ENCODE results near the gene SLC25A11. TPM values are rescaled to one million over a fixed set of nuclear protein-coding genes. Genes with fewer than 3 reads are reported as not detected.
A peak's percentile ranks its signal among the peaks of the same experiment; 100 is the strongest.
"Not testable (repeated sequence)": the region's sequence is repeated elsewhere in the genome, so short reads cannot be mapped to it uniquely, and the experiment has no call there.

SLC25A11 gene
- total and polyA plus RNA-seq, 8 donors: 38.4 to 70.5 (median 47.6) TPM

DNA sequence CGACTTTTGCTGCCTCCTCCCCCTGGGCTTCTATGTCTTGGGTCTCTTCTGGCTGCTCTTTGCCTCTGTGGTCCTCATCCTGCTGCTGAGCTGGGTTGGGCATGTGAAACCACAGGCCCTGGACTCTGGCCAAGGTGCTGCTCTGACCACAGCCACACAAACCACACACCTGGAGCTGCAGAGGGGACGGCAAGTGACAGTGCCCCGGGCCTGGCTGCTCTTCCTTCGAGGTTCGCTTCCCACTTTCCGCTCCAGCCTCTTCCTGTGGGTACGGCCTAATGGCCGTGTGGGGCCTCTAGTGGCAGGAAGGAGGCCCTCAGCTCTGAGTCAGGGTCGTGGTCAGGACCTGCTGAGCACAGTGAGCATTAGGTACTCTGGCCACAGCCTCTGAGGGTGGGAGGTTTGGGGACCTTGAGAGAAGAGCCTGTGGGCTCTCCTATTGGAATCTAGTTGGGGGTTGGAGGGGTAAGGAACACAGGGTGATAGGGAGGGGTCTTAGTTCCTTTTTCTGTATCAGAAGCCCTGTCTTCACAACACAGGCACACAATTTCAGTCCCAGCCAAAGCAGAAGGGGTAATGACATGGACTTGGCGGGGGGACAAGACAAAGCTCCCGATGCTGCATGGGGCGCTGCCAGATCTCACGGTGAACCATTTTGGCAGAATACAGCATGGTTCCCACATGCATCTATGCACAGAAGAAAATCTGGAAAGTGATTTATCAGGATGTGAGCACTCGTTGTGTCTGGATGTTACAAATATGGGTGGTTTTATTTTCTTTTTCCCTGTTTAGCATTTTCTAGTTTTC lies 5.5 kb downstream of the SLC25A11 start:
- Histone ChIP-seq H3K4me1 (peaks cover 17 to 23% of the 10 kb centered on the region in 2 donors), H3K4me3 (no peak overlapping the region), H3K36me3 (peaks cover 0 to 26% of the 10 kb centered on the region in 2 donors), H3K27ac (no peak overlapping the region), H3K9me3 (no peaks in the 10 kb centered on the region), H3K27me3 (no peaks in the 10 kb centered on the region)
- peak in 3 of 4 donors; percentile 15 to 78 (median 46) for DNase-seq
- peak; percentile 38 for ATAC-seq
- TF ChIP-seq, protein P1, sequence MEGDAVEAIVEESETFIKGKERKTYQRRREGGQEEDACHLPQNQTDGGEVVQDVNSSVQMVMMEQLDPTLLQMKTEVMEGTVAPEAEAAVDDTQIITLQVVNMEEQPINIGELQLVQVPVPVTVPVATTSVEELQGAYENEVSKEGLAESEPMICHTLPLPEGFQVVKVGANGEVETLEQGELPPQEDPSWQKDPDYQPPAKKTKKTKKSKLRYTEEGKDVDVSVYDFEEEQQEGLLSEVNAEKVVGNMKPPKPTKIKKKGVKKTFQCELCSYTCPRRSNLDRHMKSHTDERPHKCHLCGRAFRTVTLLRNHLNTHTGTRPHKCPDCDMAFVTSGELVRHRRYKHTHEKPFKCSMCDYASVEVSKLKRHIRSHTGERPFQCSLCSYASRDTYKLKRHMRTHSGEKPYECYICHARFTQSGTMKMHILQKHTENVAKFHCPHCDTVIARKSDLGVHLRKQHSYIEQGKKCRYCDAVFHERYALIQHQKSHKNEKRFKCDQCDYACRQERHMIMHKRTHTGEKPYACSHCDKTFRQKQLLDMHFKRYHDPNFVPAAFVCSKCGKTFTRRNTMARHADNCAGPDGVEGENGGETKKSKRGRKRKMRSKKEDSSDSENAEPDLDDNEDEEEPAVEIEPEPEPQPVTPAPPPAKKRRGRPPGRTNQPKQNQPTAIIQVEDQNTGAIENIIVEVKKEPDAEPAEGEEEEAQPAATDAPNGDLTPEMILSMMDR (IDR thresholded peaks at IDR 0.05): no peak
- intact Hi-C loops (cut with DNase I): no loop called here

DNA sequence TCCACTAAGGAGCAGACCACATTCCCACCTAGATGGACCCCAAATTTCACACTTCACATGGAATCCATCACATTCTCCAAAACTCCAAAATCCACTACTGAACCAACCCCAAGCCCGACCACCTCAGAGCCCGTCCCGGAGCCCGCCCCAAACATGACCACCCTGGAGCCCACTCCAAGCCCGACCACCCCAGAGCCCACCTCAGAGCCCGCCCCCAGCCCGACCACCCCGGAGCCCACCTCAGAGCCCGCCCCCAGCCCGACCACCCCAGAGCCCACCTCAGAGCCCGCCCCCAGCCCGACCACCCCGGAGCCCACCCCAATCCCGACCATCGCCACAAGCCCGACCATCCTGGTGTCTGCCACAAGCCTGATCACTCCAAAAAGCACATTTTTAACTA lies 6.2 kb downstream of the SLC25A11 start:
- no peak overlapping the region for H3K4me3 ChIP-seq

DNA sequence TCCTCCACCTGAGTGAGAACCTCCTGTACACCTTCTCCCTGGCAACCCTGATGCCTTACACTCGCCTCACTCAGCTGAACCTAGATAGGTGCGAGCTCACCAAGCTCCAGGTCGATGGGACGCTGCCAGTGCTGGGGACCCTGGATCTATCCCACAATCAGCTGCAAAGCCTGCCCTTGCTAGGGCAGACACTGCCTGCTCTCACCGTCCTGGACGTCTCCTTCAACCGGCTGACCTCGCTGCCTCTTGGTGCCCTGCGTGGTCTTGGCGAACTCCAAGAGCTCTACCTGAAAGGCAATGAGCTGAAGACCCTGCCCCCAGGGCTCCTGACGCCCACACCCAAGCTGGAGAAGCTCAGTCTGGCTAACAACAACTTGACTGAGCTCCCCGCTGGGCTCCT lies 7.1 kb downstream of the SLC25A11 start:
- TF ChIP-seq, protein P1 (IDR thresholded peaks at IDR 0.05): no peak
- Histone ChIP-seq H3K4me3 (no peak overlapping the region), H3K9me3 (no peaks in the 10 kb centered on the region), H3K4me1 (peaks cover 7 to 8% of the 10 kb centered on the region in 2 donors), H3K27me3 (no peaks in the 10 kb centered on the region), H3K27ac (no peak overlapping the region), H3K36me3 (peaks cover 0 to 19% of the 10 kb centered on the region in 2 donors)
- no peak for ATAC-seq
- DNase-seq: peak in 1 of 4 donors; percentile 62
- intact Hi-C loops (cut with DNase I): no loop called here

More for the DNA sequence above, 6.2 kb downstream of the SLC25A11 start:
- Histone ChIP-seq H3K9me3 (no peaks in the 10 kb centered on the region), H3K27me3 (no peaks in the 10 kb centered on the region), H3K4me1 (peaks cover 11 to 16% of the 10 kb centered on the region in 2 donors), H3K27ac (no peak overlapping the region), H3K36me3 (peaks cover 0 to 26% of the 10 kb centered on the region in 2 donors)
- intact Hi-C loops (cut with DNase I): no loop called here
- DNase-seq (peak in 1 of 4 donors; percentile 37), ATAC-seq (no peak)
- TF ChIP-seq, protein P1 (IDR thresholded peaks at IDR 0.05): no peak

DNA sequence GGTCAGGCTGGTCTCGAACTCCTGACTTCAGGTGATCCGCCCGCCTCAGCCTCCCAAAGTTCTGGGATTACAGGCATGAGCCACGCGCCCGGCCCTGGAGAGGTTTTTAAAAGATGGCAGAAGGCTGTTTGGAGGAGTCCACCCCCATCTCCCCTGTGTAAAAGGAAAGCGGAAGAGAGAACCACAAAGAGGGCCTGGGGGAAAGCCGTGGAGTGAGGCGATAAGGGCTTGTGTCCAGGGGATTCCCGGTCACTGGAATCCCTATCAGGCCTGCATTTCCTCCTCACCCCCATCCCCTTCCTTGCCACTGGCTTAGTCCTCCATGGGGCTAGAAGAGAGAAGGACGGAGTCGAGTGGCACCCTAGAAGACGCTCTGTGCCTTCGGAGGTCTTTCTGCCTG lies 7.9 kb downstream of the SLC25A11 start, which contains the start of gene GP1BA:
GP1BA (plus strand) TSS at position 315 of the 400 bp plus-strand sequence. CDS start 328 bp downstream, outside the sequence.
- Histone ChIP-seq H3K4me1 (peaks cover 7 to 8% of the 10 kb centered on the region in 2 donors), H3K27ac (no peak within 1 kb of the TSS), H3K36me3 (peaks cover 0 to 11% of the 10 kb centered on the region in 2 donors), H3K27me3 (no peaks in the 10 kb centered on the region), H3K4me3 (no peak within 1 kb of the TSS), H3K9me3 (no peaks in the 10 kb centered on the region)
- peak in 1 of 4 donors; percentile 37 for DNase-seq
- intact Hi-C loops (cut with DNase I): no loop called here
- TF ChIP-seq, protein P1 (IDR thresholded peaks at IDR 0.05): no peak
- ATAC-seq: no peak

DNA sequence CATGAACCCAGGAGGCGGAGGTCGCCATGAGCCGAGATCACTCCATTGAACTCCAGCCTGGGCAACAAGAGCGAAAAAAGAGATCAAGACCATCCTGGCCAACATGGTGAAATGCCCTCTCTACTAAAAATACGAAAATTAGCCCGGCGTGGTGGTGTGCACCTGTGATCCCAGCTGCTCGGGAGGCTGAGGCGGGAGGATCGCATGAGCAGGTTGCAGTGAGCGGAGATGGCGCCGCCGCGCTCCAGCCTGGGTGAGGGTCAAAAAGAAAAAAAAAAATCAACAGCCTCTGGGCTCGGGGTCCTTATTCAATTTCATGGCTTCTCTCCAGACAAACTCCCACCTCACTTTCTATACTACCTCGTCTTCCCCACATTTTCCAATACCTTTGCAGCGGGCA lies 11.0 kb downstream of the SLC25A11 start:
- TF ChIP-seq, protein P1 (IDR thresholded peaks at IDR 0.05): no peak
- intact Hi-C loops (cut with DNase I): no loop called here
- H3K36me3 ChIP-seq: no peaks in the 10 kb centered on the region
- DNase-seq (peak in 1 of 4 donors; percentile 39), ATAC-seq (no peak)
- no peaks in the 10 kb centered on the region for H3K27me3 ChIP-seq
- no peaks in the 10 kb centered on the region for H3K9me3 ChIP-seq
- no peak overlapping the region for H3K4me3 ChIP-seq
- H3K4me1 ChIP-seq: peaks cover under 1% of the 10 kb centered on the region in 2 donors
- H3K27ac ChIP-seq: no peak overlapping the region

DNA sequence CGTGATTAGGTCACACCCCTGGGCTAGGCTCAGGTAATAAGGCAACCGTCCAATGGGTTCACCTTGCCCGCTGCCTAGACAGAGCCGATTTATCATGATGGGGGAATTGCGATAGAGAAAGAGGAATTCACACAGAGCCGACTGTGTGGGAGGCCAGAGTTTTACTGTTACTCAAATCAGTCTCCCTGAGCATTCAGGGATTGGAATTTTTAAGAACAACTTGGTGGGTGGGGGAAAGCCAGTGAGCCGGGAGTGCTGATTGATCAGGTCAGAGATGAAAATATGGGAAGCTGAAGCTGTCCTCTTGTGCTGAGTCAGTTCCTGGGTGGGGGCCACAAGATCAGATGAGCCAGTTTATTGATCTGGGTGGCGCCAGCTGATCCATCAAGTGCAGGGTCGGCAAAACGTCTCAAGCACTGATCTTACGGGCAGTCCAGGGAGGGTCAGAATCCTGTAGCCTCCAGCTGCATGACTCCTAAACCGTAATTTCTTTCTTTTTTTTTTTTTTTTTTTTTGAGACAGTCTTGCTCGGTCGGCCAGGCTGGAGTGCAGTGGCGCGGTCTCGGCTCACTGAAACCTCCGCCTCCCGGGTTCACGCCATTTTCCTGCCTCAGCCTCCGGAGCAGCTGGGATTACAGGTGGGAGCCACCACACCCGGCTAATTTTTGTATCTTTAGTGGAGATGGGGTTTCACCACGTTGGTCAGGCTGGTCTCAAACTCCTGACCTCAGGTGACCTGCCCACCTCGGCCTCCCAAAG lies 13.1 kb downstream of the SLC25A11 start:
- H3K4me1 ChIP-seq; H3K27me3 ChIP-seq; H3K36me3 ChIP-seq; intact Hi-C loops (cut with DNase I); ATAC-seq; H3K4me3 ChIP-seq; H3K27ac ChIP-seq; H3K9me3 ChIP-seq: not testable (repeated sequence)
- peak in 1 of 4 donors; percentile 53 for DNase-seq
